HL-60 (cell line): ENCODE measurements around the gene LEUTX. TPM values are rescaled to one million over a fixed set of nuclear protein-coding genes. Genes with fewer than 3 reads are reported as not detected.

Source experiments
- DNase-seq, 2 experiments: peaks; one replicate each; pipeline ENCODE4 v3.0.0-alpha.2; 2010 to 2020; ENCODE audit warnings: low read depth in 1 of 2, low spot score in 1 of 2
- H3K27ac ChIP-seq: fragments of 250-450 bp; sonication (Bioruptor Pico); replicated peaks from 2 replicates; pipeline ENCODE4 v1.5.1; 2020; ENCODE audit warnings: mild to moderate bottlenecking, moderate library complexity
- H3K27me3 ChIP-seq: fragments of 250-450 bp; sonication (Bioruptor Pico); 2 replicates; pipeline ENCODE4 v1.5.1; 2021; ENCODE audit warnings: mild to moderate bottlenecking, moderate library complexity; ENCODE audit not compliant: insufficient read depth, poor library complexity, severe bottlenecking
- H3K4me3 ChIP-seq: replicated peaks from 2 replicates; pipeline ENCODE4 v1.5.1; 2011; ENCODE audit warnings: mild to moderate bottlenecking, control low read depth, low read length; ENCODE audit not compliant: insufficient read depth
- GABPA ChIP-seq: IDR thresholded peaks from 2 replicates; pipeline ENCODE4 v1.6.1; 2012; ENCODE audit warnings: low read depth
- POLR2AphosphoS5 ChIP-seq: IDR thresholded peaks from 2 replicates; pipeline ENCODE4 v1.6.1; 2012; ENCODE audit warnings: low read depth
- SPI1 ChIP-seq: IDR thresholded peaks from 2 replicates; pipeline ENCODE4 v1.6.1; 2012; ENCODE audit warnings: low read depth, mild to moderate bottlenecking, borderline replicate concordance
- microRNA-seq: library from miRNA; unstranded; fragments of <30 nt; microRNA quantifications from one replicate; pipeline ENCODE4, GENCODE V29; 2018
- TF ChIP-seq, protein P1 (sequence below): IDR thresholded peaks from one replicate; pipeline ENCODE4 v1.5.1; 2011; ENCODE audit warnings: low read length, control low read depth, inconsistent platforms; ENCODE audit not compliant: insufficient read depth
- TF ChIP-seq, protein P2 (sequence below): IDR thresholded peaks from 2 replicates; pipeline ENCODE4 v1.6.1; 2012; ENCODE audit warnings: low read depth; ENCODE audit not compliant: insufficient replicate concordance

The LEUTX gene

DNA sequence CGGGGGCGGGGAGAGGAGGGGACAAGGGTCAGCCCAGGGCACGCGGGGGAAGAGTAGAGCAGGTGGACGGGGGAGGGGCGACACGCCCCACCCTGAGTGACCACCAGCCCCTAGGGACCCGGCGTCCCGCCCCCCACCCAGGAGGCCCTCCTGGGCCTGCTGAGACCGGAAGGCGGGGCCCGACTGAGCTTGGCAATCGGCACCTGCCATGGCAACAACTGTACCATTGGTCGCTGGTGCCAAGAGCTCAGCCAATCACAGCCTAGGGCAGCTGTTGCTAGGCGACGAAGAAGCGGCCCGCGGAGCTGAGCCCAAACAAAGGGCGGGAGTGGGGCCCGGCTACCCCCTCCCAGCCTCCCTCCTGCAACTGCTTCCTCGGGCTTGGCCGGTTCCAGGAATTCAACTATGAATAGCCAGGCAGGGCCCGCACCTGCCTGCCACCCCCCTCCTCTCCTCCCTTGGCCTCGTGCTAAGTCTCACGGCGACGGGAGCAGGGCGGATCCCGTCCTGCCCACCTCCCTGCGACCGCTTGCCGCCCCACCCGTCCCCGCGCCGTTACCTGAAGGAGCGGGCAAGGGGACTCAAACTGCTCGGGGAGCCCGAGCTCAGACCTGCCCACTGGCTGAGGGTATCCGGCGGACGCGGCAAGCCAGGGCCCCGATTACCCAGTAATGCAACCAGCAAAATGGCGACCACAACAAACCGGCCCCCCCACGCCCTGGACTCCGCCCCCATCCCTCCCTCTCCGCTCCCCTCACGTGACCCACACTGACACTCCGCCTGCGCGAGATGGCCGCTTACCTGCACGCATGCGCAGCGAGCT, 55.0 kb downstream of the LEUTX start, which contains the start of gene DYRK1B:
DYRK1B (minus strand) TSS at position 699 of the 823 bp plus-strand sequence. CDS start 2,295 bp downstream, outside the sequence.
- TF ChIP-seq POLR2AphosphoS5 (no peak; the same call in 1 of the 2 replicates), SPI1 (no peak), GABPA (no peak)
- TF ChIP-seq, protein P1, sequence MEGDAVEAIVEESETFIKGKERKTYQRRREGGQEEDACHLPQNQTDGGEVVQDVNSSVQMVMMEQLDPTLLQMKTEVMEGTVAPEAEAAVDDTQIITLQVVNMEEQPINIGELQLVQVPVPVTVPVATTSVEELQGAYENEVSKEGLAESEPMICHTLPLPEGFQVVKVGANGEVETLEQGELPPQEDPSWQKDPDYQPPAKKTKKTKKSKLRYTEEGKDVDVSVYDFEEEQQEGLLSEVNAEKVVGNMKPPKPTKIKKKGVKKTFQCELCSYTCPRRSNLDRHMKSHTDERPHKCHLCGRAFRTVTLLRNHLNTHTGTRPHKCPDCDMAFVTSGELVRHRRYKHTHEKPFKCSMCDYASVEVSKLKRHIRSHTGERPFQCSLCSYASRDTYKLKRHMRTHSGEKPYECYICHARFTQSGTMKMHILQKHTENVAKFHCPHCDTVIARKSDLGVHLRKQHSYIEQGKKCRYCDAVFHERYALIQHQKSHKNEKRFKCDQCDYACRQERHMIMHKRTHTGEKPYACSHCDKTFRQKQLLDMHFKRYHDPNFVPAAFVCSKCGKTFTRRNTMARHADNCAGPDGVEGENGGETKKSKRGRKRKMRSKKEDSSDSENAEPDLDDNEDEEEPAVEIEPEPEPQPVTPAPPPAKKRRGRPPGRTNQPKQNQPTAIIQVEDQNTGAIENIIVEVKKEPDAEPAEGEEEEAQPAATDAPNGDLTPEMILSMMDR, result no peak
- TF ChIP-seq, protein P2, sequence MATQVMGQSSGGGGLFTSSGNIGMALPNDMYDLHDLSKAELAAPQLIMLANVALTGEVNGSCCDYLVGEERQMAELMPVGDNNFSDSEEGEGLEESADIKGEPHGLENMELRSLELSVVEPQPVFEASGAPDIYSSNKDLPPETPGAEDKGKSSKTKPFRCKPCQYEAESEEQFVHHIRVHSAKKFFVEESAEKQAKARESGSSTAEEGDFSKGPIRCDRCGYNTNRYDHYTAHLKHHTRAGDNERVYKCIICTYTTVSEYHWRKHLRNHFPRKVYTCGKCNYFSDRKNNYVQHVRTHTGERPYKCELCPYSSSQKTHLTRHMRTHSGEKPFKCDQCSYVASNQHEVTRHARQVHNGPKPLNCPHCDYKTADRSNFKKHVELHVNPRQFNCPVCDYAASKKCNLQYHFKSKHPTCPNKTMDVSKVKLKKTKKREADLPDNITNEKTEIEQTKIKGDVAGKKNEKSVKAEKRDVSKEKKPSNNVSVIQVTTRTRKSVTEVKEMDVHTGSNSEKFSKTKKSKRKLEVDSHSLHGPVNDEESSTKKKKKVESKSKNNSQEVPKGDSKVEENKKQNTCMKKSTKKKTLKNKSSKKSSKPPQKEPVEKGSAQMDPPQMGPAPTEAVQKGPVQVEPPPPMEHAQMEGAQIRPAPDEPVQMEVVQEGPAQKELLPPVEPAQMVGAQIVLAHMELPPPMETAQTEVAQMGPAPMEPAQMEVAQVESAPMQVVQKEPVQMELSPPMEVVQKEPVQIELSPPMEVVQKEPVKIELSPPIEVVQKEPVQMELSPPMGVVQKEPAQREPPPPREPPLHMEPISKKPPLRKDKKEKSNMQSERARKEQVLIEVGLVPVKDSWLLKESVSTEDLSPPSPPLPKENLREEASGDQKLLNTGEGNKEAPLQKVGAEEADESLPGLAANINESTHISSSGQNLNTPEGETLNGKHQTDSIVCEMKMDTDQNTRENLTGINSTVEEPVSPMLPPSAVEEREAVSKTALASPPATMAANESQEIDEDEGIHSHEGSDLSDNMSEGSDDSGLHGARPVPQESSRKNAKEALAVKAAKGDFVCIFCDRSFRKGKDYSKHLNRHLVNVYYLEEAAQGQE, result no peak
- Histone ChIP-seq H3K4me3 (no peak within 1 kb of the TSS), H3K27ac (no peak within 1 kb of the TSS), H3K27me3 (no peaks in the 10 kb centered on the region)
- DNase-seq, result no peak

DNA sequence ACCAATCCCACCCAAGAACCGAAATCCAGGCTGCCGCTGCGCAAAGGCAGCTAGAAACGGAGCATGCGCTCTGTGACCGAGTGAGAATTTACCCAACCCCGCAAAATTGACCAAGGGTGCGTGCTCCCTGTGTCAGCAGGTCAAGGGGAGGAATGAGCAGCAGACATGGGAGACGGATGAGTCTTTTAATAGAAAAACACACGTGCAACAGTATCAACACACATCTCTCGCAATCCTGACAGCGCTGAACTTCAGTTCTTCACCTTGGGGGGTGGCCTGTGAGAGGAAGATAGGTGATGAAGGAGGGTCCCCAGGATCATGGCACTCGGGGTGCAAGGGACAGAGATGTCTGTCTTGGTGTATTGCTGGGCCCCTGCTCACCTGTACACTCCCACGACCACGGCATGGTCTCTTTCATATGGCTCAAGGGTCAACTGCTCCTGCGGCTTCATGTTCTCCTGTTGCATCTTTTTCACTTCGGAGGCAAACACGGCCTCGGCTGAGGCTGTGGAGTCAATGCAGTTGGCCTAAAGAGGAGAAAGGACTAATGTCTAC, 55.7 kb downstream of the LEUTX start:
- no peak overlapping the region for H3K4me3 ChIP-seq

More for the DNA sequence above, 55.7 kb downstream of the LEUTX start:
- no peak for DNase-seq
- Histone ChIP-seq H3K27ac (no peak overlapping the region), H3K27me3 (no peaks in the 10 kb centered on the region)
- TF ChIP-seq SPI1, result no peak
- TF ChIP-seq, protein P2, result no peak
- TF ChIP-seq POLR2AphosphoS5, result no peak
- TF ChIP-seq, protein P1, result no peak
- TF ChIP-seq GABPA, result no peak

Small RNAs within 50 kb of the gene (microRNA-seq; reads per million reads assigned to microRNA genes)
- not detected for gene MIR6719
